ENCODE results near the gene CLIP2.

- TF ChIP-seq CTCF (IDR thresholded peaks at IDR 0.05; ENCODE audit: low read depth, low read length) (no peak), POLR2A (IDR thresholded peaks at IDR 0.05; ENCODE audit: extremely low read depth, insufficient read length) (peak; percentile 74)
These were observed 116.8 kb downstream of the CLIP2 start for GRCh38 chr7:74405899-74406512.

All from NB4 (cell line).